HG03354 (cell line): ENCODE measurements around the gene CASP2.
"Not testable (repeated sequence)": the region's sequence is repeated elsewhere in the genome, so short reads cannot be mapped to it uniquely, and the experiment has no call there.

Experiments used
- ATAC-seq: cut with Tn5 transposase; IDR thresholded peaks from one replicate; pipeline ENCODE4 v1.9.1; 2021; ENCODE audit warnings: mild to moderate bottlenecking; ENCODE audit not compliant: unreplicated experiment, poor library complexity, severe bottlenecking

The CASP2 gene

GRCh38 chr7:143263266-143264195, 24.6 kb upstream of the CASP2 start, which contains the start of gene GSTK1:
Gene GSTK1 (plus strand): TSS chr7:143263441. CDS start chr7:143263514, 73 bp downstream.
- peak; percentile 93 for ATAC-seq

DNA sequence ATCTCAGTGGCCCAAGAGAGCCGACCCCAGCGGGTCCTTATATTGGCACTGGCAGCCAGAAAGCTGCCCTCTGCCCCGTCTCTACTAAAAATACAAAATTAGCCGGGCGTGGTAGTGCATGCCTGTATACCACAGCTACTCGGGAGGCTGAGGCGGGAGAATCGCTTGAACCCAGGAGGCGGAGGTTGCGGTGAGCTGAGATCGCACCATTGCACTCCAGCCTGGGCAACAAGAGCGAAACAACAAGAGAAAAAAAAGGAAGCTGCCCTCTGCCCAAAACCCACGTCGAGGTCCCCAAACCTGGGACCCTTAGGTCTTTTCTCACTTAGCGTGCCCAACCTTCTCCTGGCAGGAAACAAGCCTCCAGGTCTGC, 24.0 kb upstream of the CASP2 start:
- not testable (repeated sequence) for ATAC-seq

GRCh38 chr7:143265017-143265693, 23.0 kb upstream of the CASP2 start:
- ATAC-seq = no peak

DNA sequence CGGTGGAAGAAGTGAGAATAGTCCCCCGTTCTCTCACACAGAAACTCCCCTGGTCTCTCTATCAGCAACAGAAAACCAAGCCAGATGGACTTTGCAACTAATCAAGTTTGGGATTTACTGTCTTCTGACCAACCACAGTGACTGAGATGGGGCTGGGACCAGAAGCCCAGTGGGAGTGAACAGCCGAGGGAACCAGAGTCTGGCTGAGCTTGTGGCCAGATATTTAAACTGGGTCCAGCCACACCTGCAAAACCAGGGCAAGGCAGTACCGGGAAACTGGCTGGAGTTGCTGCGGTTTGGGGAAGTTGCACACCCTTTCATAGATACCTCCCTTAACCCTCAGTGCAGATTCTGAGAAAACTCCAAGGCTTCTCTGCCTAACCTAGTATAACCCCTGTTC, 18.9 kb upstream of the CASP2 start:
- ATAC-seq = no peak

DNA sequence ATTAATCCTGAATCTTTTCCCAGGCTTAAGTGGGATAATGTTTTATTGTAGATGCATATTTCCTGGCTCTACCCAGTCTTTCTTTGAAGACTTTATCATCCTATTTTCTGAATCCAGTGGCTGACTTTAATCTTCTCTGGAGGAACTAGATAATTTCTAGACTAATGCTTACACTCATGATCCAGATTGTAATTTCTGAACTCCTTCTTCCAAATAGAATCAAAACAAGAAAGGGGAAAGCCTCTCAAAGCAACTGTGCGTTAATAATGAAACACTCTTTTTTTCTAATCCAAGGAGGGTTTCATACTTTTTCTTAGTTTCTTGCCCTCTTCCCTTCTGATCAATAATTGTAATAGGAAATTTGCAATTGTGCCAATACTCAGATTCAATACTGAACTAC, 16.9 kb upstream of the CASP2 start:
- no peak for ATAC-seq

- ATAC-seq = no peak
Observed at GRCh38 chr7:143272871-143273270, 15.3 kb upstream of the CASP2 start.

DNA sequence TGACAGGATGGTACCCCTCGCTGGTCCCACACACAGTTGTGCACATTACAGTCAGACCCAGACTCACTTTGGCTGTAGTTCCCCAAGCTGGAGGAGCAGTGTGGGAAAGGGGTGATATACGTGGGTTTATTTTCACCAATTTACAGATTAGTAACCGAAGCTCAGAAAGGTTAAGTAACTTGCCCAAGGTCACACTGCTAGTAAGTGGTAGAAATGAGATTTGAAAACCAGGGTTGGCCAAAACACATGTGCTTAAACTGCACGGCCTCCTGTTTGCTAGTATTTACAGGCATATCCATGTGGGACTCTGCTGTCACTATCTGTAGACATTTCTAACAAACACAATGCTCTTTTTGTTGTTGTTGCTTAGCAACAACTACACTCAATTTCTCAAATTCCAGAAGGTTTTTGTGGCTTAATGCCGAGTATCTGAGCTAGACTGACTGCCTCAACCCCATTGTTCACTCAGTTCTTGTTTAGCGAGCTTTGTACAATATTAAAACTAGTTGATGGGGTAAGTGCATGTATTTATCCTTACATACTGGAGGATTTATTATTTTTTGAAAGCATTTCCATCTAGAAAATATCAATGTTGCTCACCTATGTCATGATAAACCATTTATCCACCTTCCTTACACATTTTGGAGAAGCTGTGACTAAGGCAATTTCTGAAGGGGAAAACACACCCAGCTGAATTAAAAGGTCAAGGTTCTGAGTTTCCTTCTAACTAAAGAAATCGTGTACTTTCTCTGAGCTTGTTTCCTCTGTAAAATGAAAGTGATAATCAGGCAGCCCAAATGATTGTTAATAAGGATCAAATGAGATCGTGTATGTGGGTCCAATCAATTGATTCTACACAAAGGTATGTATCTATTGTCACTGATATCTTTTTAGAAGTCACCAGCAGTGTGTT, 8.7 kb upstream of the CASP2 start:
- no peak for ATAC-seq

DNA sequence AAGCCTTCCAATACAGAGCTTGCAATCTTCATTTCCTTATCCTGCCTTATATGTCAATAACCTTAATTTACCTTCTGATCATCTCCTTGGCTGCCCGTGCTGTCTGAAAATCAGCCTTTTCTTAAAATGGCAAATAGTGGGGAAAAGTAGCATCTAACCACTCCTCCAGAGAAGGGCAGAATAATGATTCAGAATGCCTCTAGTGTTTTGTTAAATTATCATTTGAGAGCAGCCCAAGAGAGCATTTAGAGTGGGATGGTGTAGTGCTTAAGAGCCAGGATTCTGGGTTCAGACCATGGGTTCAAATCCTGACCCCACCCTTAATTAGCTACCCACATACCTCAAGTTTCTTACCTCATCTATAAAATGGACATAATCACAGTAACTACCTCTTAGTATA, 8.0 kb upstream of the CASP2 start:
- no peak for ATAC-seq

DNA sequence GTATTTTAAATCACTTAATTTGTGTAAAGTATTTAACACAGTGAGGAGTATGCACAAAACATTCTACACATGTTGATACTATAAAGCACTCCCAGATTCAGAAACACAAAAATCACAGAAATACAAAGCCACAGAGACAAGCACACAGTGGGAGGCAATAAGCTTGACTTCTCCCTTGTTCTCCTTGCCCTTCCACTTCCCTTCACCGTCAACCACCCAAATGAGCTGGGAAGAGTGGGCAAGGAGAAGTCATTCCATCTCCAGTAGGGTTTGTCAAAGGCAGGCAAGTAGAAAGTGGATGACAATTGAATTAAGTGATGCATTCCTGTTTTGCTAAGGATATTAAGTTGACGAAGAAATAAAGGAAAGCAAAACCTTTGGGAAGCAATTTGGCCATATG, 7.6 kb upstream of the CASP2 start:
- no peak for ATAC-seq

- no peak for ATAC-seq
Observed at GRCh38 chr7:143281529-143281928, 6.6 kb upstream of the CASP2 start.

- no peak for ATAC-seq
Observed at GRCh38 chr7:143282124-143282523, 6.0 kb upstream of the CASP2 start.

DNA sequence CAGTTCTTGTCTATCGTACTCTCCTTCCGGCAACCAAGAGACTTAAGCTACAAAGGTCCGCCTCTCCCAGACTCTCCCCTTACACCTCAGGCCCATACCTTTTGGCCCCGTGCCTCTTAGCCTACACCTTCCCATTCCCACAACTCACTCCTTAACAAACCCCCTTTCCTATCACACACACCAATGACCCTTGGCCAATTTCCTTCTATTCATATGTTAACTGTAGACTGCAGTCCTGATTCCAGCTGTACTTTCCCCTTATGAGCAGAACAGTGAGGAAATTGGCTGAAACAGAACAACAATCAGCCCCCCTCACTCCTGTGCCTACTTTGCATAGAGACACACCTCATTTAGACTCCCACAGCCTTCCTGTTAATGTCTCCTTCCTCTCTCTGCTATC, 4.8 kb upstream of the CASP2 start:
- ATAC-seq = no peak

GRCh38 chr7:143284591-143285469, 3.3 kb upstream of the CASP2 start, which contains the start of gene TMEM139:
Gene TMEM139 (plus strand): TSS chr7:143284958. CDS start chr7:143285958, 1,000 bp downstream.
- ATAC-seq = no peak

- no peak for ATAC-seq
Observed at GRCh38 chr7:143285470-143285778, 2.7 kb upstream of the CASP2 start.

- no peak for ATAC-seq
Observed at GRCh38 chr7:143285806-143286521, 2.2 kb upstream of the CASP2 start.

GRCh38 chr7:143286522-143286890, 1.6 kb upstream of the CASP2 start:
- ATAC-seq = no peak

GRCh38 chr7:143287339-143287934, 714 bp upstream of the CASP2 start:
- no peak for ATAC-seq

DNA sequence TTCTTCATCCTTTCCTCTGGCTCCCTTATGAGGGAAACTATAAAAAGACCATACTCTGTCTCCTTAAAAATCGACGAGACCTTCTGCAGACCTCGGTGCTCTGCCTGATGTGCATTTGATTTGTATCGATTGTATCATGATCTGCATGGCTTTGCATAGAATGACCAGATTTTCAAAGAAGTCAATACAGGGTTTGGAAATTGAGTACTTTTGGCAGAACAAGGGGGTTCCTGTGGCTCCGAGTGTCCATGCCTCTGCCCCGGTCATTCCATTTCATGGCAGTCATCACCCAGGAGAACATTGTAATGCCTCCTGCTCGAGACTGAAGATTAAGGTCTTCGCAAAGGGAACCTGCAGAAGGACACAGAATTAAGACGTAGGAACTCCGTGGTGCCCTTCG, 685 bp downstream of the CASP2 start:
- ATAC-seq = no peak
